ENCODE results near the gene L3MBTL4. TPM values are rescaled to one million over a fixed set of nuclear protein-coding genes. Genes with fewer than 3 reads are reported as not detected.

L3MBTL4 gene
- total RNA-seq, 1 experiment from 2014 or later, result not detected

GRCh38 chr18:6423289-6423688 is 8.6 kb upstream of the L3MBTL4 start (continued):
- no peak for TF ChIP-seq YY1 (IDR thresholded peaks at IDR 0.05; ENCODE audit: extremely low read depth, insufficient replicate concordance, low read depth, low read length)
- no peak for TF ChIP-seq CTCF (IDR thresholded peaks at IDR 0.05 in 2 of 3, conservative IDR thresholded peaks at IDR 0.05 in 1 of 3; ENCODE audit: borderline replicate concordance in 1 of 3, insufficient read depth in 1 of 3, low read depth in 2 of 3, low read length in 2 of 3)

GRCh38 chr18:6414118-6414722 is 491 bp downstream of the L3MBTL4 start:
- H3K27me3 ChIP-seq (ENCODE audit: insufficient read depth, low read length), result no peaks in the 10 kb centered on the region
- no peak overlapping the region for H3K4me2 ChIP-seq (ENCODE audit: low read length)
- no peaks in the 10 kb centered on the region for H3K9me2 ChIP-seq (ENCODE audit: insufficient read depth)
- DNase-seq (ENCODE audit: low read depth, low spot score), result no peak
- intact Hi-C loops (cut with micrococcal nuclease), result no loop called here
- H3K9me3 ChIP-seq (ENCODE audit: control insufficient read depth in 1 of 2, insufficient read depth in 1 of 2, low read depth in 1 of 2, low read length in 2 of 2), result peaks cover 0 to 19% of the 10 kb centered on the region in 2 experiments; a peak in 2 of 4 replicates
- TF ChIP-seq EZH2 (IDR thresholded peaks at IDR 0.05) (no peak), ATF3 (IDR thresholded peaks at IDR 0.05) (no peak)
- RAD21 ChIA-PET (ENCODE audit: low non-redundant PET in 1 of 2, low total read pairs in 2 of 2, uncharacterized antibody in 2 of 2, unreplicated experiment in 2 of 2), result no interaction called here
- H3K4me3 ChIP-seq (replicated peaks in 1 of 2; ENCODE audit: low read depth in 1 of 2, low read length in 2 of 2), result no peak overlapping the region
- H3K9ac ChIP-seq (ENCODE audit: low read length), result no peak overlapping the region
- no peaks in the 10 kb centered on the region for H3K36me3 ChIP-seq (ENCODE audit: control insufficient read depth in 1 of 2, insufficient read depth in 2 of 2, low read length in 2 of 2)
- H3K79me2 ChIP-seq (ENCODE audit: insufficient read depth, low read length), result no peaks in the 10 kb centered on the region
- ATAC-seq, result no peak
- H3K4me1 ChIP-seq (ENCODE audit: control insufficient read depth in 1 of 2, insufficient read depth in 2 of 2, low read length in 2 of 2), result no peaks in the 10 kb centered on the region
- POLR2A ChIA-PET, result no interaction called here
- H2AFZ ChIP-seq (ENCODE audit: low read depth, low read length, poor library complexity, severe bottlenecking), result no peak overlapping the region
- H4K20me1 ChIP-seq (ENCODE audit: insufficient read depth), result no peaks in the 10 kb centered on the region
- H3K27ac ChIP-seq (ENCODE audit: low read depth, low read length), result no peak overlapping the region
- BruUV-seq (replicated peaks), result no TSS peak
- CTCF ChIA-PET, result no interaction called here
